Measurements from ENCODE around the gene COL6A1. TPM values are rescaled to one million over a fixed set of nuclear protein-coding genes. Genes with fewer than 3 reads are reported as not detected.

Gene COL6A1
- polyA plus RNA-seq, 2 of the 4 experiments (the other 2 are of a cell fraction), result 3.9 to 18.3 TPM

GRCh38 chr21:45938811-45939520 is 42.6 kb upstream of the COL6A1 start:
- CTCF ChIA-PET, result interaction anchor here (0.7 to 1.0 kb wide), 4 partner anchors 16 to 286 kb away, joined by 3 to 6 read pairs (median 4); no protein-coding TSS in a partner anchor
- ATAC-seq (no peak), FAIRE-seq (no peak), DNase-seq (ENCODE audit: low read depth in 1 of 2, low spot score in 1 of 2) (no peak)
- no peak for TF ChIP-seq JUNB (IDR thresholded peaks at IDR 0.05)
- TF ChIP-seq ELK1 (IDR thresholded peaks at IDR 0.05; ENCODE audit: low read depth, low read length), result no peak
- no peak for TF ChIP-seq FOSB (CRISPR knock-in tag; IDR thresholded peaks at IDR 0.05)
- TF ChIP-seq HOXB5 (CRISPR knock-in tag; IDR thresholded peaks at IDR 0.05), result no peak
- TF ChIP-seq RAD21 (conservative IDR thresholded peaks at IDR 0.05 in 1 of 2, IDR thresholded peaks at IDR 0.05 in 1 of 2), result no peak
- no peak for TF ChIP-seq EP300 (IDR thresholded peaks at IDR 0.05)
- no peak for TF ChIP-seq GATA3 (IDR thresholded peaks at IDR 0.05; ENCODE audit: borderline replicate concordance)
- TF ChIP-seq CBX2 (IDR thresholded peaks at IDR 0.05; ENCODE audit: borderline replicate concordance, low read depth), result no peak
- no peak for TF ChIP-seq MAFK (IDR thresholded peaks at IDR 0.05; ENCODE audit: partially characterized antibody)
- no peak for TF ChIP-seq E2F6 (IDR thresholded peaks at IDR 0.05; ENCODE audit: borderline replicate concordance, low read depth)
- TF ChIP-seq NFE2L2 (conservative IDR thresholded peaks at IDR 0.05; ENCODE audit: low read length), result no peak
- no peak for TF ChIP-seq NPAS2 (CRISPR knock-in tag; IDR thresholded peaks at IDR 0.05; ENCODE audit: borderline replicate concordance)
- TF ChIP-seq JUN (IDR thresholded peaks at IDR 0.05), result no peak
- Histone ChIP-seq H3K4me1 (no peaks in the 10 kb centered on the region), H3K27ac (no peak overlapping the region), H3K4me3 (no peak overlapping the region), H3K4me2 (no peak overlapping the region), H3K9me3 (no peaks in the 10 kb centered on the region)
- POLR2A ChIA-PET, result no interaction called here
- WGBS (ENCODE audit: missing lambda C conversion rate), result 49% methylated on average over 9 of the region's 17 CpGs

- ChIA-PET POLR2A (no interaction called here), CTCF (interaction anchor here (0.7 to 1.0 kb wide), 3 partner anchors 17 to 286 kb away, joined by 3 to 4 read pairs (median 3); no protein-coding TSS in a partner anchor)
- ATAC-seq, result no peak
- FAIRE-seq, result no peak
- Histone ChIP-seq H3K4me3 (no peak overlapping the region), H3K9me3 (no peaks in the 10 kb centered on the region), H3K4me2 (no peak overlapping the region), H3K4me1 (no peaks in the 10 kb centered on the region), H3K27ac (no peak overlapping the region)
- WGBS (ENCODE audit: missing lambda C conversion rate), result 67% methylated on average over 6 of the region's 15 CpGs
- TF ChIP-seq RAD21 (conservative IDR thresholded peaks at IDR 0.05 in 1 of 2, IDR thresholded peaks at IDR 0.05 in 1 of 2), result no peak
- no peak for TF ChIP-seq POLR2A (IDR thresholded peaks at IDR 0.05; ENCODE audit: low read length)
- TF ChIP-seq HES2 (IDR thresholded peaks at IDR 0.05), result no peak
- no peak for TF ChIP-seq TP53 (CRISPR knock-in tag; IDR thresholded peaks at IDR 0.05)
- TF ChIP-seq MAFK (IDR thresholded peaks at IDR 0.05; ENCODE audit: partially characterized antibody), result no peak
- no peak for TF ChIP-seq TFCP2L1 (CRISPR knock-in tag; IDR thresholded peaks at IDR 0.05)
- TF ChIP-seq USF2 (IDR thresholded peaks at IDR 0.05), result no peak
- no peak for TF ChIP-seq RNF2 (IDR thresholded peaks at IDR 0.05; ENCODE audit: borderline replicate concordance, low read depth)
- no peak for TF ChIP-seq GATA3 (IDR thresholded peaks at IDR 0.05; ENCODE audit: borderline replicate concordance)
- no peak for TF ChIP-seq HMGXB4 (CRISPR knock-in tag; IDR thresholded peaks at IDR 0.05; ENCODE audit: borderline replicate concordance)
- TF ChIP-seq KDM5A (IDR thresholded peaks at IDR 0.05), result no peak
- no peak for DNase-seq (ENCODE audit: low read depth in 1 of 2, low spot score in 1 of 2)
These were observed 42.0 kb upstream of the COL6A1 start for GRCh38 chr21:45939521-45940045.

All from A549 (cell line).